Fibroblast of pulmonary artery (primary cell): Measurements from ENCODE around the gene RAVER1.

Source experiments
- DNase-seq: peaks from one replicate; pipeline ENCODE4 v3.0.0-alpha.2; 2010; ENCODE audit warnings: low read depth
- H3K4me3 ChIP-seq: replicated peaks from 2 replicates; pipeline ENCODE4 v1.5.1; 2011; ENCODE audit warnings: low read depth, mild to moderate bottlenecking, control low read depth, low read length, moderate library complexity
- CTCF ChIP-seq: IDR thresholded peaks from 2 replicates; pipeline ENCODE4 v1.5.1; 2011; ENCODE audit warnings: mild to moderate bottlenecking, control low read depth, low read length, inconsistent platforms; ENCODE audit errors: missing control alignments

The RAVER1 gene

GRCh38 chr19:10321874-10322835, 11.2 kb downstream of the RAVER1 start:
- TF ChIP-seq CTCF, result no peak
- DNase-seq, result no peak
- H3K4me3 ChIP-seq, result no peak overlapping the region

DNA sequence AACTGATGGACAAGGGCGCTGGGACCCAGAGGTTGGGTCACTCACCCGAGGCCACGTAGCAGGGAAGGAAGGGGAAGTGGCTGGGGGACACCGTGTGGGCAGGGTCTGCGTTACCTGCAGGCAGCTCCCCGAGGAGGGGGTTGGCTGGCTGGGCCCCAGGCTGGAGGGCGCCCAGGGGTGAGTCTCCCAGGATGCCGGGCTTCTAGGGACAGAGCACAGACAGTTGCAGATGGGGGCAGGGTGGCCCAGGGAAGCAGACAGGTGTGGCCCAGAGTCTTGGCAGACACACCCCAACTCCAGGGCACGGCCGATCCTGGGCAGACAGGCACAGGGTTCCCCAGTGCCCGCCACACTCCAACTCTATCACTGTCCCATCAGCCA, 11.9 kb downstream of the RAVER1 start:
- no peak overlapping the region for H3K4me3 ChIP-seq
- no peak for DNase-seq
- no peak for TF ChIP-seq CTCF

DNA sequence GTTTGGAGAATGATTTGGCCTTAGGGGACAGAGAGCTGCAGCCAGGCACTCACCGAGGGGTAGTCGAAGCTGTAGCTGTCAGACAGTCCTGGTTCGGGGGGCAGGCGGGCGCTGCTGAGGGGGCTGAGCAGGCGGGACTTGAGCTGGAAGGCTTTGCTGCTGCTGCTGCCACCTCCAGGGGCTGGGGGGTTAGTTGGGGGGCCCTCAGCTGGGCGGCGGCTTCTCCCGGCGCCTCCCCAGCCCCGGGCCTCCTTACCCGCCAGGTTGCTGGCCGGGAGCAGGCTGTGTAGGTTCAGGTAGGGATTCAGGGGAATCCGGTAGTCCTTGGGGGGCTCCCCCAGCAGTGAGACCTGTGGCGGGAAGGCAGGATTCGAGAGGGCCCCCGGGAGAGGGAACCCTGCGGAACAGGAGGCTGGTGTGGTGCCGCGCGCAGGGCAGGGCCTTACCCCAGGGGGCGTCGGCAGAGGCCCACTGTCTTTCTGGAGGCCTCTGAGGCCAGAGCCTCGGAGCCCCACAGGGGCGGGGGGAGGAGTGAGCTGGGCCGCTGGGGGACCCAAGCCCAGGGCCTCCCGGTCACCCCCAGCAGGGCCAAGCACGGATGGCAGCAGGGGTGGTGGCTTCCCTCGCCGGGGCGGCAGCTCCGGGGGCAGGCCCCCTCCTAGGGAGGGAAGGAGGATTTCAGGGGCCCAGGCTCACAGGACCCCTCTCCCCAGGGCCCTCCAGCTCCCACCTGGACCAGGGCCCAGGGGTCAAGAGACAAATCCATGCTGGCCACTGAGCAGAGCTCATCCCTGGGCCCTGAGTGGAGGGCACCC, 12.5 kb downstream of the RAVER1 start:
- DNase-seq, result no peak
- no peak overlapping the region for H3K4me3 ChIP-seq

GRCh38 chr19:10318807-10319682, 14.3 kb downstream of the RAVER1 start:
- DNase-seq, result no peak
- H3K4me3 ChIP-seq, result no peak overlapping the region

More for the DNA sequence above, 12.5 kb downstream of the RAVER1 start:
- TF ChIP-seq CTCF, result no peak

GRCh38 chr19:10317857-10318462, 15.4 kb downstream of the RAVER1 start:
- no peak for TF ChIP-seq CTCF

More at GRCh38 chr19:10318807-10319682, 14.3 kb downstream of the RAVER1 start:
- TF ChIP-seq CTCF, result no peak

More at GRCh38 chr19:10317857-10318462, 15.4 kb downstream of the RAVER1 start:
- DNase-seq, result no peak
- no peak overlapping the region for H3K4me3 ChIP-seq
